Adrenal gland (tissue), 12 donors: Measurements from ENCODE around the gene MAP4K1. TPM values are rescaled to one million over a fixed set of nuclear protein-coding genes. Genes with fewer than 3 reads are reported as not detected.

Experiments
- DNase-seq, 7 donors: peaks; one replicate each; pipeline ENCODE4 v3.0.0-alpha.2; 2019 to 2020
- H3K27ac ChIP-seq, 5 donors: fragments of 200-600 bp; sonication (generic) in 4 of 5; 1 replicate in 3 of 5; 2 replicates in 2 of 5; pipeline versions ENCODE4 v1.5.1 to v1.8.0; 2016 to 2020; ENCODE audit warnings: mild to moderate bottlenecking in 1 of 5
- H3K27me3 ChIP-seq: fragments of 200-600 bp; 2 replicates; pipeline ENCODE4 v1.8.0; 2021
- H3K36me3 ChIP-seq, 2 donors: fragments of 200-600 bp; replicated peaks in 1 of 2; 1 replicate in 1 of 2; 2 replicates in 1 of 2; pipeline versions ENCODE4 v1.5.1 to v1.8.0; 2018 to 2022
- H3K4me1 ChIP-seq, 2 donors: fragments of 200-600 bp; replicated peaks in 1 of 2; 1 replicate in 1 of 2; 2 replicates in 1 of 2; pipeline versions ENCODE4 v1.5.1 to v1.8.0; 2018 to 2021
- H3K4me3 ChIP-seq, 4 donors: fragments of 200-600 bp; sonication (generic) in 3 of 4; one replicate each; pipeline ENCODE4 v1.5.1; 2016 to 2018
- H3K9me3 ChIP-seq, 3 donors: fragments of 200-600 bp; sonication (generic) in 1 of 3; replicated peaks in 1 of 3; 1 replicate in 2 of 3; 2 replicates in 1 of 3; pipeline versions ENCODE4 v1.5.1 to v1.8.0; 2016 to 2021
- POLR2A ChIP-seq, 2 donors: fragments of 450-650 bp; IDR thresholded peaks; one replicate each; pipeline ENCODE4 v1.6.1; 2017; ENCODE audit warnings: antibody characterized with exemption in 2 of 2, mild to moderate bottlenecking in 2 of 2, moderate library complexity in 1 of 2
- WGBS, 4 donors: extraction: QIAGEN DNeasy Blood & Tissue Kit in 2 of 4; methylation state at CpG; one replicate each; pipeline versions ENCODE4 v1.1.5 to v1.1.7; 2013 to 2017; 5-methylcytosine and 5-hydroxymethylcytosine counted together
- intact Hi-C, 2 donors: fragments of 100-400 bp; cut with DNase I; formaldehyde crosslinking; loops; one replicate each; pipeline versions ENCODE4 v1.14.1 to v1.15.0; 2022 to 2023
- polyA plus RNA-seq, 3 donors: library from polyadenylated mRNA; stranded (reverse); fragments of 200-250 nt in 2 of 3; fragments of 350-450 nt in 1 of 3; fragmentation: Illumina TruSeq in 1 of 3; extraction: RNeasy Lipid Tissue Mini Kit (QIAGEN cat#74804) in 1 of 3; gene quantifications; one replicate each; pipeline ENCODE4 v1.2.3, GENCODE V29; 2013 to 2014
- total RNA-seq, 9 donors: library from RNA; depleted of rRNA in 4 of 9; stranded (reverse); fragments of >200 nt in 4 of 9; fragments of 120-200 nt in 1 of 9; fragmentation: NEBNext Ultra II Directional in 1 of 9; extraction: Animal tissue kit (Norgen Biotek cat#: 25700) in 1 of 9; gene quantifications; one replicate each; pipeline versions ENCODE4 v1.1.0 to v1.2.4, GENCODE V29; 2013 to 2023
- TF ChIP-seq, protein P1 (sequence below), 6 experiments: fragments of 450-650 bp in 4 of 6; fragments of 200-600 bp in 2 of 6; sonication (generic) in 1 of 6; IDR thresholded peaks; 1 replicate in 5 of 6; 2 replicates in 1 of 6; pipeline versions ENCODE4 v1.5.1 to v1.8.0; 2016 to 2021; ENCODE audit warnings: antibody characterized with exemption in 6 of 6, mild to moderate bottlenecking in 2 of 6, moderate library complexity in 1 of 6
- donor health status: healthy with polysubstance abuse.
- donor health status: Bipolar disorder and iron deficiency.
- donor health status: DM: yes; HTN: yes; CAD: no.
- donor health status: DM: no; HTN: no; CAD: no.
- donor health status: DM: no; HTN: no; CAD: no.
- donor health status: DM: yes; HTN: yes; CAD: no.

Gene MAP4K1
- total and polyA plus RNA-seq, 12 donors: 1.1 to 12.5 (median 4.1) TPM

DNA sequence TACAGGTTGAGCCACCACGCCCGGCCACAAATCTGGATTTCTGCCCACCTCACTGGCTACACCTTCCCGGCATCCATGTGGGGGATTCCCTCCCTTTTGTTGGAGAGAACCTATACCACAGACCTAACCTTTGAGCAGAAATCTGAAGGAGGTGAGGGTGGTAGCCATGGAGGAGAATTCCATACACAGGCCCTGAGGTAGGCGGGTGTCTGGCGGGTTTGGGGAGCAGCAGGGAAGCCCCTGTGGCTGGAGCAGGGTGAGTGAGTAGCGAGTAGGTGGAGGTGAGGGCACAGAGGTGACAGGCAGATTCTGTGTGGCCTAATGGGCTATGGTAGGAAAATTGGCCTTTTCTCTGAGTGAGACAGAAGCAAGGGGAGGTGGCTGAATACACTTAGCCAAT lies 11.8 kb upstream of the MAP4K1 start:
- TF ChIP-seq, protein P1, sequence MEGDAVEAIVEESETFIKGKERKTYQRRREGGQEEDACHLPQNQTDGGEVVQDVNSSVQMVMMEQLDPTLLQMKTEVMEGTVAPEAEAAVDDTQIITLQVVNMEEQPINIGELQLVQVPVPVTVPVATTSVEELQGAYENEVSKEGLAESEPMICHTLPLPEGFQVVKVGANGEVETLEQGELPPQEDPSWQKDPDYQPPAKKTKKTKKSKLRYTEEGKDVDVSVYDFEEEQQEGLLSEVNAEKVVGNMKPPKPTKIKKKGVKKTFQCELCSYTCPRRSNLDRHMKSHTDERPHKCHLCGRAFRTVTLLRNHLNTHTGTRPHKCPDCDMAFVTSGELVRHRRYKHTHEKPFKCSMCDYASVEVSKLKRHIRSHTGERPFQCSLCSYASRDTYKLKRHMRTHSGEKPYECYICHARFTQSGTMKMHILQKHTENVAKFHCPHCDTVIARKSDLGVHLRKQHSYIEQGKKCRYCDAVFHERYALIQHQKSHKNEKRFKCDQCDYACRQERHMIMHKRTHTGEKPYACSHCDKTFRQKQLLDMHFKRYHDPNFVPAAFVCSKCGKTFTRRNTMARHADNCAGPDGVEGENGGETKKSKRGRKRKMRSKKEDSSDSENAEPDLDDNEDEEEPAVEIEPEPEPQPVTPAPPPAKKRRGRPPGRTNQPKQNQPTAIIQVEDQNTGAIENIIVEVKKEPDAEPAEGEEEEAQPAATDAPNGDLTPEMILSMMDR (IDR thresholded peaks at IDR 0.05): no peak
- no peak for TF ChIP-seq POLR2A (IDR thresholded peaks at IDR 0.05)
- H3K36me3 ChIP-seq: peaks cover 0 to 83% of the 10 kb centered on the region in 2 donors
- whole genome bisulfite sequencing, 4 donors: 93 to 96% (median 94%) methylated on average over 6 of the region's 6 CpGs
- H3K27me3 ChIP-seq: no peaks in the 10 kb centered on the region
- no peak overlapping the region for H3K4me3 ChIP-seq
- no peak for DNase-seq
- no peaks in the 10 kb centered on the region for H3K9me3 ChIP-seq
- H3K4me1 ChIP-seq: no peaks in the 10 kb centered on the region
- H3K27ac ChIP-seq: no peak overlapping the region
- intact Hi-C loops: loop anchor here in 1 of 2 donors (10.0 kb wide), 1 partner anchor 285 kb away; the partner anchor contains the start of gene CCER2

DNA sequence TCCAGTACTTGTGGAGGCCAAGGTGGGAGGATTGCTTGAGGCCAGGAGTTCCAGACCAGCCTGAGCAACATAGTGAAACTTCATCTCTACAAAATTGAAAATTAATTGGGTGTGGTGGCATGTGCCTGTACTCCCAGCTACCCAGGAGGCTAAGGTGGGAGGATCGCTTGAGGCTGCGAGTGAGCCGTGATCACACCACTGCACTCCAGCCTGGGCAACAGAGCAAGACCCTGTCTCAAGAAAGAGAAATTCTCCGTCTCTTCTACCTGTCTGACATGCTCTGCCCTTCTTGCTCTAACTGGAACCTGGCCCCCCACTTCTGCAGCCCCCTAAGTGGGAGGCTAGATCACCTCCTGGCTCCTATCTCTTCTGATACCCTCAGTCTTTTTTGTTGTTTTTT lies 8.6 kb upstream of the MAP4K1 start:
- Histone ChIP-seq H3K27me3 (no peaks in the 10 kb centered on the region), H3K36me3 (peaks cover 0 to 89% of the 10 kb centered on the region in 2 donors), H3K27ac (no peak overlapping the region), H3K9me3 (no peaks in the 10 kb centered on the region), H3K4me3 (no peak overlapping the region), H3K4me1 (no peaks in the 10 kb centered on the region)
- TF ChIP-seq POLR2A (IDR thresholded peaks at IDR 0.05): no peak
- TF ChIP-seq, protein P1 (IDR thresholded peaks at IDR 0.05): no peak
- no peak for DNase-seq
- 95 to 98% (median 97%) methylated on average over 4 of the region's 4 CpGs for WGBS, 4 donors
- intact Hi-C loops: loop anchor here in 1 of 2 donors (10.0 kb wide), 1 partner anchor 288 kb away; the partner anchor contains the start of gene CCER2

DNA sequence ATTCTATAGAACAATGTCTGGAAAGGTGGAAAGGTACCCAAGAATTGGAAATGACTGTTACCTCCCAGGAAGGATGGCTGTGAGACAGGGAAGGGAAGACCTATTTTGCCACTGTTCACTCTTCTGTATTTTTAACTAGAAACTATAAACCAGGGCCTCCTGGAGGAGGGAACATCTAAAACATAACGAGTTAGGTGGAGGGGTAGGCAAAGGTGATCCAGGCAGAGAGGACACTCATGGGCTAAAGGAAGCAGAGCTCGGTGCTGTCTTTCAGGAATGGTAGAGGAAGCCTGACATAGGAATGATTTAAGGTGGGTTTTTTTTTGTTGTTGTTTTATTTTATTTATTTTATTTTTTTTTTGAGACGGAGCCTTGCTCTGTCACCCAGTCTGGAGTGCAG lies 7.1 kb upstream of the MAP4K1 start:
- DNase-seq: no peak
- no peak overlapping the region for H3K27ac ChIP-seq
- no peaks in the 10 kb centered on the region for H3K27me3 ChIP-seq
- H3K36me3 ChIP-seq: peaks cover 0 to 86% of the 10 kb centered on the region in 2 donors
- peaks cover 3 to 6% of the 10 kb centered on the region in 2 donors for H3K4me1 ChIP-seq
- no peaks in the 10 kb centered on the region for H3K9me3 ChIP-seq
- no peak overlapping the region for H3K4me3 ChIP-seq
- intact Hi-C loops: loop anchor here in 1 of 2 donors (10.0 kb wide), 1 partner anchor 290 kb away; the partner anchor contains the start of gene CCER2
- no peak for TF ChIP-seq POLR2A (IDR thresholded peaks at IDR 0.05)
- TF ChIP-seq, protein P1 (IDR thresholded peaks at IDR 0.05): no peak
- whole genome bisulfite sequencing, 4 donors: 85 to 93% (median 87%) methylated on average over 3 of the region's 3 CpGs

DNA sequence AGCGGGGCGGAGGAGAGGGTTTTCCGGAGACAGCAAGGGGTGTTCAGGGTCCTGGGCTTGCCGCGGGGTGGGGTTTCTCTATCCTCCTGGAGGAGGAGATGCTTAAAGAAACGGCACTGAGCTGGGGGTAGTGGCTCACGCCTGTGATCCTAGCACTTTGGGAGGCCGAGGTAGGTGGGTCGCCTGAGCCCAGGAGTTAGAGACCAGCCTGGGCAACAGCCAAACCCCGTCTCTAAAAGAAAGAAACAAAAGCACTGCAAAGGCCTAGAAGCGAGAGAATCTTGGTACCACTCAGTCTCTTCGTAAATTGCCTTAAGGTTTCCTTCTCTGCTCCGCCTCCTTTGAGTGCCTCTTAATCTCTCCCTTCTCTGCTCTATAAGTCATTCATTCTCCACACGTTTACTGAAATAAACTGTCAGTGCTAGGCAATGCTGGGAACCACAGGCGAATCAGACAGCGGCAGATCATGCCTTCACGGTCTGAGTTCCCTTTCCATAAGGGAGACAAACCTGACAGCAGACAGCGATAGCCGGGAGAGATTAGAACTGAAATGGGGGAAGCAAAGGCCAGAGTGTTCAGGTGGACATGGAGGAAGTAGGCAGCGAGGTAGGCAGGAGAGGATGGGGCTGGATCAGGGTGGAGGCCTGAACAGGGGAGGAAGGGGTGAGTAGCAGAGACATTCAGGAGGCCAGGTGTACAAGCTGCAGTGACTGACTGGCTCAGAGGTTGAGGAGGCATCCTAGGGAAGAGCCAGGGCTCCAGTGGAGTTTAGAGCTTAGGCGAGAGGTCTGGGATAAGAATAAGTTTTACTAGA lies 1.8 kb upstream of the MAP4K1 start:
- H3K27me3 ChIP-seq: no peaks in the 10 kb centered on the region
- WGBS, 4 donors: 12 to 18% (median 15%) methylated on average over 18 to 21 of the region's 21 CpGs
- H3K36me3 ChIP-seq: peaks cover 0 to 41% of the 10 kb centered on the region in 2 donors
- peaks cover 6 to 19% of the 10 kb centered on the region in 2 donors for H3K4me1 ChIP-seq
- H3K27ac ChIP-seq: peak overlapping the region in 4 of 5 donors; percentile 34 to 89 (median 72)
- intact Hi-C loops: loop anchor here in 1 of 2 donors (10.0 kb wide), 1 partner anchor 295 kb away; the partner anchor contains the start of gene CCER2
- peak overlapping the region; percentile 15 to 87 (median 51) for H3K4me3 ChIP-seq
- no peak for DNase-seq
- no peak for TF ChIP-seq POLR2A (IDR thresholded peaks at IDR 0.05)
- TF ChIP-seq, protein P1 (IDR thresholded peaks at IDR 0.05): no peak
- H3K9me3 ChIP-seq: no peaks in the 10 kb centered on the region
